H9 (cell line): ENCODE results near the gene METAP2. TPM values are rescaled to one million over a fixed set of nuclear protein-coding genes. Genes with fewer than 3 reads are reported as not detected.

Source experiments
- DNase-seq: peaks from one replicate; pipeline ENCODE4 v3.0.0-alpha.2; 2017
- H2AFZ ChIP-seq: one replicate; pipeline ENCODE4 v1.6.1; 2013; ENCODE audit warnings: mild to moderate bottlenecking, low read length, control low read depth, moderate library complexity
- H2AK5ac ChIP-seq: 2 replicates; pipeline ENCODE4 v1.6.1; 2013; ENCODE audit warnings: low read length, control low read depth, mixed read lengths; ENCODE audit not compliant: insufficient read length
- H2BK120ac ChIP-seq: one replicate; pipeline ENCODE4 v1.6.1; 2013; ENCODE audit warnings: low read depth, mild to moderate bottlenecking, low read length, control low read depth, inconsistent platforms; ENCODE audit not compliant: poor library complexity, severe bottlenecking
- H2BK12ac ChIP-seq: 2 replicates; pipeline ENCODE4 v1.6.1; 2013; ENCODE audit warnings: low read length, control low read depth, mixed read lengths, low read depth; ENCODE audit not compliant: insufficient read length
- H2BK15ac ChIP-seq: 2 replicates; pipeline ENCODE4 v1.6.1; 2013; ENCODE audit warnings: low read depth, low read length, control low read depth
- H2BK20ac ChIP-seq: one replicate; pipeline ENCODE4 v1.6.1; 2013; ENCODE audit warnings: low read depth, mild to moderate bottlenecking, low read length, control low read depth, inconsistent platforms; ENCODE audit not compliant: poor library complexity, severe bottlenecking
- H2BK5ac ChIP-seq: 2 replicates; pipeline ENCODE4 v1.6.1; 2013; ENCODE audit warnings: low read length, control low read depth, mixed read lengths; ENCODE audit not compliant: insufficient read length
- H3K14ac ChIP-seq: 2 replicates; pipeline ENCODE4 v1.6.1; 2013; ENCODE audit warnings: low read length, control low read depth; ENCODE audit not compliant: insufficient read depth
- H3K18ac ChIP-seq: 2 replicates; pipeline ENCODE4 v1.6.1; 2013; ENCODE audit warnings: low read depth, mild to moderate bottlenecking, mixed read lengths, low read length, control low read depth; ENCODE audit not compliant: insufficient read length
- H3K23ac ChIP-seq: 2 replicates; pipeline ENCODE4 v1.6.1; 2013; ENCODE audit warnings: low read length, control low read depth, mixed read lengths, low read depth; ENCODE audit not compliant: insufficient read length
- H3K23me2 ChIP-seq: 2 replicates; pipeline ENCODE4 v1.6.1; 2013; ENCODE audit warnings: low read depth, mild to moderate bottlenecking, mixed read lengths, low read length, control low read depth; ENCODE audit not compliant: insufficient read length, poor library complexity, severe bottlenecking
- H3K27ac ChIP-seq: 2 replicates; pipeline ENCODE4 v1.5.1; 2013; ENCODE audit warnings: low read length, control low read depth, mixed read lengths, low read depth; ENCODE audit not compliant: insufficient read length
- H3K27me3 ChIP-seq: 2 replicates; pipeline ENCODE4 v1.6.1; 2013; ENCODE audit warnings: low read length, control low read depth, inconsistent platforms; ENCODE audit not compliant: insufficient read depth
- H3K4ac ChIP-seq: 2 replicates; pipeline ENCODE4 v1.6.1; 2013; ENCODE audit warnings: low read depth, mild to moderate bottlenecking, control low read depth, inconsistent platforms, low read length, moderate library complexity
- H3K4me1 ChIP-seq: 2 replicates; pipeline ENCODE4 v1.6.1; 2013; ENCODE audit warnings: low read length, control low read depth, inconsistent platforms; ENCODE audit not compliant: insufficient read depth
- H3K4me2 ChIP-seq: 2 replicates; pipeline ENCODE4 v1.6.1; 2013; ENCODE audit warnings: low read length, control low read depth, mixed read lengths; ENCODE audit not compliant: insufficient read length, insufficient read depth
- H3K56ac ChIP-seq: 2 replicates; pipeline ENCODE4 v1.6.1; 2013; ENCODE audit warnings: low read depth, mild to moderate bottlenecking, mixed read lengths, low read length, control low read depth; ENCODE audit not compliant: insufficient read length
- H3K79me1 ChIP-seq: 2 replicates; pipeline ENCODE4 v1.6.1; 2013; ENCODE audit warnings: low read depth, mild to moderate bottlenecking, moderate library complexity, low read length, control low read depth, inconsistent platforms; ENCODE audit not compliant: insufficient read depth, poor library complexity, severe bottlenecking
- H3K79me2 ChIP-seq: 2 replicates; pipeline ENCODE4 v1.6.1; 2013; ENCODE audit warnings: low read length, control low read depth, inconsistent platforms; ENCODE audit not compliant: insufficient read depth
- H3K9ac ChIP-seq: 2 replicates; pipeline ENCODE4 v1.6.1; 2013; ENCODE audit warnings: low read length, control low read depth, mixed read lengths; ENCODE audit not compliant: insufficient read length; ENCODE audit errors: extremely low read depth
- H3K9me3 ChIP-seq: one replicate; pipeline ENCODE4 v1.6.1; 2013; ENCODE audit warnings: low read depth, low read length, inconsistent platforms; ENCODE audit not compliant: control insufficient read depth
- H3T11ph ChIP-seq: one replicate; pipeline ENCODE4 v1.6.1; 2013; ENCODE audit warnings: mild to moderate bottlenecking, low read length, control low read depth, inconsistent platforms
- H4K20me1 ChIP-seq: one replicate; pipeline ENCODE4 v1.6.1; 2013; ENCODE audit not compliant: control insufficient read depth, insufficient read length, insufficient read depth
- H4K5ac ChIP-seq: 2 replicates; pipeline ENCODE4 v1.6.1; 2013; ENCODE audit warnings: low read depth, mild to moderate bottlenecking, mixed read lengths, low read length, control low read depth; ENCODE audit not compliant: insufficient read length
- H4K8ac ChIP-seq: replicated peaks from 2 replicates; pipeline ENCODE4 v1.6.1; 2013; ENCODE audit warnings: low read length, control low read depth, mixed read lengths, low read depth; ENCODE audit not compliant: insufficient read length
- H4K91ac ChIP-seq: 2 replicates; pipeline ENCODE4 v1.6.1; 2013; ENCODE audit warnings: low read depth, mild to moderate bottlenecking, moderate library complexity, mixed read lengths, low read length, control low read depth; ENCODE audit not compliant: insufficient read length
- H3K27ac Mint-ChIP-seq, 3 experiments: 2 replicates in 2 of 3; 3 replicates in 1 of 3; pipeline ENCODE4 v1.8.0; 2020 to 2021; ENCODE audit warnings: mixed read lengths in 3 of 3, mild to moderate bottlenecking in 1 of 3, moderate library complexity in 1 of 3
- H3K27me3 Mint-ChIP-seq: 2 replicates; pipeline ENCODE4 v1.8.0; 2021; ENCODE audit warnings: low read depth, mild to moderate bottlenecking, moderate library complexity, mixed read lengths
- H3K36me3 Mint-ChIP-seq, 3 experiments: 2 replicates in 2 of 3; 3 replicates in 1 of 3; pipeline ENCODE4 v1.8.0; 2020 to 2021; ENCODE audit warnings: low read depth in 3 of 3, mixed read lengths in 3 of 3; ENCODE audit not compliant: insufficient read depth in 1 of 3
- H3K4me1 Mint-ChIP-seq, 2 experiments: 2 replicates each; pipeline ENCODE4 v1.8.0; 2020; ENCODE audit warnings: mixed read lengths in 2 of 2
- H3K4me3 Mint-ChIP-seq, 2 experiments: 2 replicates in 1 of 2; 3 replicates in 1 of 2; pipeline ENCODE4 v1.8.0; 2020 to 2021; ENCODE audit warnings: mild to moderate bottlenecking in 2 of 2, mixed read lengths in 2 of 2, moderate library complexity in 1 of 2
- H3K9me3 Mint-ChIP-seq, 2 experiments: 2 replicates in 1 of 2; 3 replicates in 1 of 2; pipeline ENCODE4 v1.8.0; 2020; ENCODE audit warnings: mild to moderate bottlenecking in 2 of 2, mixed read lengths in 2 of 2, moderate library complexity in 1 of 2
- WGBS: extraction: QIAGEN DNeasy Blood & Tissue Kit; methylation state at CpG from one replicate; pipeline ENCODE4 v1.1.7; 2013; ENCODE audit warnings: missing lambda C conversion rate, low lambda C conversion rate, mixed read lengths; ENCODE audit not compliant: insufficient read length; ENCODE audit errors: extremely low coverage; 5-methylcytosine and 5-hydroxymethylcytosine counted together
- total RNA-seq: library from RNA; stranded (reverse); gene quantifications from 2 replicates; pipeline ENCODE4 v1.2.1, GENCODE V29; 2021
- TF ChIP-seq, protein P1 (sequence below): fragments of 200-600 bp; sonication (generic); conservative IDR thresholded peaks from 3 replicates; pipeline ENCODE4 v1.8.0; 2021; ENCODE audit warnings: antibody characterized with exemption, mild to moderate bottlenecking

The METAP2 gene
- total RNA-seq, 1 experiment from 2014 or later = 140 TPM

DNA sequence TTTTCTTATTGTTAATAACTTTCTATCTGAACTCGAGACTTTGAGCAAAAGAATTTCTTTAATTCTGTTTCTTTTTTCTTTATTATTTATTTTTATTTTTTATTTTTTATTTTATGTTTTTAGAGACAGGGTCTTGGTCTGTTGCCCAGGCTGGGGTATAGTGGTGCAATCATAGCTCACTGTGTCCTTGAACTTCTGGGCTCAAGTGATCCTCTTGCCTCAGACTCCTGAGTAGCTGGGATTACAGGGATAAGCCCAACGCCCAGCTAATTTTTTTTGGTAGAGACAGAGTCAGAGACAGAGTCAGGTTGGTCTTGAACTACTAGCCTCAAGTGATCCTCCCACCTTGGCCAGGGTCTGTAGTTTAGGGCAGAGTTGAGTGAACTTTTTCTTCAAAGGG is 18.5 kb downstream of the METAP2 start:
- no peak overlapping the region for H3K27ac Mint-ChIP-seq
- Histone ChIP-seq H4K8ac (no peak overlapping the region), H2BK120ac (no peak overlapping the region), H3K9me3 (no peaks in the 10 kb centered on the region), H2BK15ac (no peak overlapping the region), H3K4me1 (no peaks in the 10 kb centered on the region), H3K14ac (no peak overlapping the region), H2BK5ac (no peak overlapping the region), H2BK12ac (no peak overlapping the region), H3K27me3 (no peaks in the 10 kb centered on the region), H3K79me2 (no peaks in the 10 kb centered on the region), H3K79me1 (no peaks in the 10 kb centered on the region), H3K4me2 (no peak overlapping the region), H4K91ac (no peak overlapping the region), H3K18ac (no peak overlapping the region), H3K23me2 (no peaks in the 10 kb centered on the region), H2AK5ac (no peak overlapping the region), H2AFZ (no peak overlapping the region), H4K20me1 (no peaks in the 10 kb centered on the region), H3K56ac (no peak overlapping the region), H3K27ac (no peak overlapping the region), H2BK20ac (no peak overlapping the region), H4K5ac (no peak overlapping the region), H3K9ac (no peak overlapping the region), H3K4ac (no peak overlapping the region), H3K23ac (no peak overlapping the region), H3T11ph (no peak overlapping the region)
- peaks cover 31 to 75% (median 59%) of the 10 kb centered on the region in 3 experiments; a peak in 6 of 7 replicates for H3K36me3 Mint-ChIP-seq
- no peaks in the 10 kb centered on the region for H3K9me3 Mint-ChIP-seq
- H3K27me3 Mint-ChIP-seq = no peaks in the 10 kb centered on the region
- TF ChIP-seq, protein P1, sequence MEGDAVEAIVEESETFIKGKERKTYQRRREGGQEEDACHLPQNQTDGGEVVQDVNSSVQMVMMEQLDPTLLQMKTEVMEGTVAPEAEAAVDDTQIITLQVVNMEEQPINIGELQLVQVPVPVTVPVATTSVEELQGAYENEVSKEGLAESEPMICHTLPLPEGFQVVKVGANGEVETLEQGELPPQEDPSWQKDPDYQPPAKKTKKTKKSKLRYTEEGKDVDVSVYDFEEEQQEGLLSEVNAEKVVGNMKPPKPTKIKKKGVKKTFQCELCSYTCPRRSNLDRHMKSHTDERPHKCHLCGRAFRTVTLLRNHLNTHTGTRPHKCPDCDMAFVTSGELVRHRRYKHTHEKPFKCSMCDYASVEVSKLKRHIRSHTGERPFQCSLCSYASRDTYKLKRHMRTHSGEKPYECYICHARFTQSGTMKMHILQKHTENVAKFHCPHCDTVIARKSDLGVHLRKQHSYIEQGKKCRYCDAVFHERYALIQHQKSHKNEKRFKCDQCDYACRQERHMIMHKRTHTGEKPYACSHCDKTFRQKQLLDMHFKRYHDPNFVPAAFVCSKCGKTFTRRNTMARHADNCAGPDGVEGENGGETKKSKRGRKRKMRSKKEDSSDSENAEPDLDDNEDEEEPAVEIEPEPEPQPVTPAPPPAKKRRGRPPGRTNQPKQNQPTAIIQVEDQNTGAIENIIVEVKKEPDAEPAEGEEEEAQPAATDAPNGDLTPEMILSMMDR = no peak
- DNase-seq = no peak
- H3K4me1 Mint-ChIP-seq = no peaks in the 10 kb centered on the region
- H3K4me3 Mint-ChIP-seq = no peak overlapping the region
- WGBS = no CpG with 5 or more reads among the region's 2 CpGs
